Neural cell (in vitro differentiated cells): ENCODE measurements around the gene DLGAP4. TPM values are rescaled to one million over a fixed set of nuclear protein-coding genes. Genes with fewer than 3 reads are reported as not detected.
A peak's percentile ranks its signal among the peaks of the same experiment; 100 is the strongest.

ENCODE experiments used
- H2AFZ ChIP-seq: fragments of 200-600, 300-800 bp; sonication (generic), shearing (Covaris generic); 2 replicates; pipeline ENCODE4 v1.6.0; 2014; ENCODE audit warnings: low read depth, mild to moderate bottlenecking, antibody characterized with exemption, low read length, moderate library complexity
- H3F3A ChIP-seq: fragments of 200-600 bp; shearing (Covaris generic); 2 replicates; pipeline ENCODE4 v1.6.1; 2016; ENCODE audit warnings: mild to moderate bottlenecking, moderate library complexity, mixed read lengths, antibody characterized with exemption, low read length; ENCODE audit not compliant: insufficient read depth, poor library complexity, severe bottlenecking
- H3K27ac ChIP-seq: fragments of 200-600, 300-800 bp; sonication (generic), shearing (Covaris generic); 2 replicates; pipeline ENCODE4 v1.5.1; 2014; ENCODE audit warnings: mild to moderate bottlenecking, low read length, moderate library complexity
- H3K27me3 ChIP-seq: fragments of 300-800, 200-600 bp; sonication (generic), shearing (Covaris generic); 2 replicates; pipeline ENCODE4 v1.6.0; 2014; ENCODE audit warnings: mild to moderate bottlenecking, low read depth, low read length, moderate library complexity; ENCODE audit not compliant: insufficient read depth
- H3K36me3 ChIP-seq: fragments of 300-800, 200-600 bp; sonication (generic), shearing (Covaris generic); 2 replicates; pipeline ENCODE4 v1.5.1; 2014; ENCODE audit warnings: mild to moderate bottlenecking, antibody characterized with exemption, low read length, moderate library complexity; ENCODE audit not compliant: insufficient read depth
- H3K4me2 ChIP-seq: fragments of 300-800, 200-600 bp; sonication (generic), shearing (Covaris generic); 2 replicates; pipeline ENCODE4 v1.6.0; 2014; ENCODE audit warnings: mild to moderate bottlenecking, low read length
- H3K4me3 ChIP-seq: fragments of 300-800, 200-600 bp; sonication (generic), shearing (Covaris generic); 2 replicates; pipeline ENCODE4 v1.5.1; 2014; ENCODE audit warnings: mild to moderate bottlenecking, low read length, moderate library complexity
- H3K79me2 ChIP-seq: fragments of 200-600 bp; shearing (Covaris generic); replicated peaks from 2 replicates; pipeline ENCODE4 v1.6.0; 2014; ENCODE audit warnings: mild to moderate bottlenecking, low read length, moderate library complexity; ENCODE audit not compliant: insufficient read depth
- H3K9ac ChIP-seq: fragments of 300-800, 200-600 bp; sonication (generic), shearing (Covaris generic); 2 replicates; pipeline ENCODE4 v1.6.1; 2016; ENCODE audit warnings: mild to moderate bottlenecking, low read length, mixed read lengths
- H3K9me2 ChIP-seq: fragments of 200-600 bp; shearing (Covaris generic); 2 replicates; pipeline ENCODE4 v1.6.1; 2016; ENCODE audit warnings: mild to moderate bottlenecking, low read length, mixed read lengths; ENCODE audit not compliant: insufficient read depth
- H3K9me3 ChIP-seq: fragments of 200-600, 300-800 bp; sonication (generic), shearing (Covaris generic); 2 replicates; pipeline ENCODE4 v1.6.1; 2016; ENCODE audit warnings: mild to moderate bottlenecking, mixed run types, low read length, moderate library complexity, mixed read lengths
- H4K20me1 ChIP-seq: fragments of 200-600 bp; shearing (Covaris generic); 2 replicates; pipeline ENCODE4 v1.6.1; 2016; ENCODE audit warnings: mild to moderate bottlenecking, mixed run types; ENCODE audit not compliant: insufficient read depth
- EP300 ChIP-seq: fragments of 450-650 bp; conservative IDR thresholded peaks from 2 replicates; pipeline ENCODE4 v1.6.1; 2014; ENCODE audit warnings: antibody characterized with exemption, mild to moderate bottlenecking, moderate library complexity; ENCODE audit not compliant: poor library complexity, severe bottlenecking
- MXI1 ChIP-seq: fragments of 450-650 bp; conservative IDR thresholded peaks from 2 replicates; pipeline ENCODE4 v1.6.1; 2014; ENCODE audit warnings: antibody characterized with exemption, mild to moderate bottlenecking; ENCODE audit not compliant: poor library complexity, severe bottlenecking
- POLR2AphosphoS5 ChIP-seq: IDR thresholded peaks from 2 replicates; pipeline ENCODE4 v1.6.1; 2012
- RAD21 ChIP-seq: fragments of 450-650 bp; conservative IDR thresholded peaks from 2 replicates; pipeline ENCODE4 v1.6.1; 2014; ENCODE audit warnings: antibody characterized with exemption, mild to moderate bottlenecking, moderate library complexity
- REST ChIP-seq: IDR thresholded peaks from 2 replicates; pipeline ENCODE4 v1.6.1; 2012; ENCODE audit warnings: borderline replicate concordance
- TAF1 ChIP-seq: IDR thresholded peaks from 2 replicates; pipeline ENCODE4 v1.6.1; 2012; ENCODE audit warnings: low read depth
- polyA plus RNA-seq: library from polyadenylated mRNA; depleted of rRNA; stranded (reverse); fragments of >200 nt; gene quantifications from 2 replicates; pipeline ENCODE4 v1.2.3, GENCODE V29; 2014

Gene DLGAP4
- polyA plus RNA-seq, 1 donor from 2014 or later = 31.2 TPM

GRCh38 chr20:36467076-36467999, 161.2 kb downstream of the DLGAP4 start:
- H3K36me3 ChIP-seq = no peaks in the 10 kb centered on the region
- H3K4me2 ChIP-seq = no peak overlapping the region
- no peak overlapping the region for H2AFZ ChIP-seq
- H3F3A ChIP-seq = peaks cover 3% of the 10 kb centered on the region
- TF ChIP-seq EP300 (no peak), REST (no peak), RAD21 (no peak), TAF1 (no peak), POLR2AphosphoS5 (no peak), MXI1 (no peak)
- peak overlapping the region; percentile 99 for H3K4me3 ChIP-seq
- peak overlapping the region; percentile 65 for H3K27ac ChIP-seq
- peaks cover 96% of the 10 kb centered on the region for H3K79me2 ChIP-seq
- peak overlapping the region; percentile 40 for H3K9ac ChIP-seq
- peaks cover 61% of the 10 kb centered on the region for H4K20me1 ChIP-seq
- H3K9me3 ChIP-seq = no peaks in the 10 kb centered on the region
- no peaks in the 10 kb centered on the region for H3K27me3 ChIP-seq
- no peaks in the 10 kb centered on the region for H3K9me2 ChIP-seq

- Histone ChIP-seq H3K4me3 (peak overlapping the region; percentile 99), H4K20me1 (peaks cover 71% of the 10 kb centered on the region), H3K27ac (no peak overlapping the region)
Measured at GRCh38 chr20:36468149-36469000, 162.2 kb downstream of the DLGAP4 start.

GRCh38 chr20:36469973-36470372, 163.8 kb downstream of the DLGAP4 start:
- Histone ChIP-seq H3K4me2 (no peak overlapping the region), H3K4me3 (no peak overlapping the region), H4K20me1 (peaks cover 87% of the 10 kb centered on the region), H2AFZ (no peak overlapping the region), H3K9me2 (no peaks in the 10 kb centered on the region), H3K27me3 (no peaks in the 10 kb centered on the region), H3F3A (no peaks in the 10 kb centered on the region), H3K36me3 (no peaks in the 10 kb centered on the region), H3K79me2 (peaks cover 90% of the 10 kb centered on the region), H3K9ac (no peak overlapping the region), H3K9me3 (no peaks in the 10 kb centered on the region), H3K27ac (no peak overlapping the region)
- TF ChIP-seq RAD21 = no peak

More at GRCh38 chr20:36468149-36469000, 162.2 kb downstream of the DLGAP4 start:
- Histone ChIP-seq H2AFZ (no peak overlapping the region), H3K79me2 (peaks cover 96% of the 10 kb centered on the region), H3K4me2 (no peak overlapping the region), H3K9me3 (no peaks in the 10 kb centered on the region), H3K9ac (no peak overlapping the region), H3F3A (peaks cover 3% of the 10 kb centered on the region), H3K9me2 (no peaks in the 10 kb centered on the region), H3K27me3 (no peaks in the 10 kb centered on the region), H3K36me3 (no peaks in the 10 kb centered on the region)
- TF ChIP-seq MXI1 = no peak
- TF ChIP-seq POLR2AphosphoS5 = peak; percentile 30
